Measurements from ENCODE around the gene TOM1. TPM values are rescaled to one million over a fixed set of nuclear protein-coding genes. Genes with fewer than 3 reads are reported as not detected.
A peak's percentile ranks its signal among the peaks of the same experiment; 100 is the strongest.

The TOM1 gene
- total RNA-seq, 1 donor from 2014 or later = 16.8 TPM

GRCh38 chr22:35368386-35368785, 68.7 kb downstream of the TOM1 start:
- H3K4me1 Mint-ChIP-seq = peaks cover 2% of the 10 kb centered on the region
- DNase-seq = no peak
- no peaks in the 10 kb centered on the region for H3K9me3 Mint-ChIP-seq
- no peak overlapping the region for H3K27ac Mint-ChIP-seq
- H3K36me3 Mint-ChIP-seq (ENCODE audit: low read depth) = no peaks in the 10 kb centered on the region
- no peak overlapping the region for H3K4me3 Mint-ChIP-seq
- peaks cover 25% of the 10 kb centered on the region for H3K27me3 Mint-ChIP-seq
- intact Hi-C loops (cut with micrococcal nuclease) = no loop called here

- Mint-ChIP-seq H3K4me3 (no peak overlapping the region), H3K4me1 (peaks cover 2% of the 10 kb centered on the region), H3K9me3 (no peaks in the 10 kb centered on the region), H3K27ac (no peak overlapping the region), H3K36me3 (ENCODE audit: low read depth) (no peaks in the 10 kb centered on the region), H3K27me3 (peaks cover 25% of the 10 kb centered on the region)
- intact Hi-C loops (cut with micrococcal nuclease) = no loop called here
- no peak for DNase-seq
These were observed 70.3 kb downstream of the TOM1 start for GRCh38 chr22:35369996-35370395.

- intact Hi-C loops (cut with micrococcal nuclease) = no loop called here
- Mint-ChIP-seq H3K36me3 (ENCODE audit: low read depth) (no peaks in the 10 kb centered on the region), H3K27ac (no peak overlapping the region), H3K4me3 (no peak overlapping the region), H3K27me3 (peaks cover 11% of the 10 kb centered on the region), H3K4me1 (peaks cover 13% of the 10 kb centered on the region), H3K9me3 (no peaks in the 10 kb centered on the region)
- DNase-seq = no peak
These were observed 74.1 kb downstream of the TOM1 start for GRCh38 chr22:35373781-35374180.

- intact Hi-C loops (cut with micrococcal nuclease) = no loop called here
- Mint-ChIP-seq H3K4me3 (no peak overlapping the region), H3K9me3 (no peaks in the 10 kb centered on the region), H3K36me3 (ENCODE audit: low read depth) (no peaks in the 10 kb centered on the region), H3K27me3 (peaks cover 14% of the 10 kb centered on the region), H3K4me1 (peaks cover 13% of the 10 kb centered on the region), H3K27ac (no peak overlapping the region)
- no peak for DNase-seq
These were observed 75.3 kb downstream of the TOM1 start for GRCh38 chr22:35375031-35375430.

GRCh38 chr22:35375526-35375925, 75.8 kb downstream of the TOM1 start:
- no peak for DNase-seq
- no peak overlapping the region for H3K4me3 Mint-ChIP-seq
- no peak overlapping the region for H3K27ac Mint-ChIP-seq
- H3K9me3 Mint-ChIP-seq = no peaks in the 10 kb centered on the region
- H3K27me3 Mint-ChIP-seq = peaks cover 15% of the 10 kb centered on the region
- H3K4me1 Mint-ChIP-seq = peaks cover 13% of the 10 kb centered on the region
- no peaks in the 10 kb centered on the region for H3K36me3 Mint-ChIP-seq (ENCODE audit: low read depth)
- intact Hi-C loops (cut with micrococcal nuclease) = no loop called here

GRCh38 chr22:35376728-35377472, 77.2 kb downstream of the TOM1 start:
- H3K9me3 Mint-ChIP-seq = no peaks in the 10 kb centered on the region
- H3K4me1 Mint-ChIP-seq = peaks cover 17% of the 10 kb centered on the region
- no peaks in the 10 kb centered on the region for H3K36me3 Mint-ChIP-seq (ENCODE audit: low read depth)
- no peak overlapping the region for H3K4me3 Mint-ChIP-seq
- peak overlapping the region; percentile 78 for H3K27ac Mint-ChIP-seq
- peak; percentile 74 for DNase-seq
- H3K27me3 Mint-ChIP-seq = peaks cover 20% of the 10 kb centered on the region
- intact Hi-C loops (cut with micrococcal nuclease) = no loop called here

- Mint-ChIP-seq H3K4me3 (no peak overlapping the region), H3K9me3 (no peaks in the 10 kb centered on the region), H3K27ac (peak overlapping the region; percentile 78), H3K4me1 (peaks cover 17% of the 10 kb centered on the region), H3K27me3 (peaks cover 23% of the 10 kb centered on the region), H3K36me3 (ENCODE audit: low read depth) (no peaks in the 10 kb centered on the region)
- no peak for DNase-seq
- intact Hi-C loops (cut with micrococcal nuclease) = no loop called here
These were observed 78.0 kb downstream of the TOM1 start for GRCh38 chr22:35377735-35378134.

- Mint-ChIP-seq H3K27me3 (peaks cover 27% of the 10 kb centered on the region), H3K4me1 (peaks cover 17% of the 10 kb centered on the region), H3K9me3 (no peaks in the 10 kb centered on the region), H3K36me3 (ENCODE audit: low read depth) (no peaks in the 10 kb centered on the region), H3K27ac (no peak overlapping the region), H3K4me3 (no peak overlapping the region)
- intact Hi-C loops (cut with micrococcal nuclease) = no loop called here
- no peak for DNase-seq
These were observed 78.9 kb downstream of the TOM1 start for GRCh38 chr22:35378621-35379020.

GRCh38 chr22:35379146-35379993, 79.7 kb downstream of the TOM1 start:
- H3K36me3 Mint-ChIP-seq (ENCODE audit: low read depth) = no peaks in the 10 kb centered on the region
- no peak overlapping the region for H3K4me3 Mint-ChIP-seq
- intact Hi-C loops (cut with micrococcal nuclease) = no loop called here
- peaks cover 30% of the 10 kb centered on the region for H3K27me3 Mint-ChIP-seq
- H3K27ac Mint-ChIP-seq = no peak overlapping the region
- H3K9me3 Mint-ChIP-seq = no peaks in the 10 kb centered on the region
- peaks cover 17% of the 10 kb centered on the region for H3K4me1 Mint-ChIP-seq
- DNase-seq = no peak

- H3K27ac Mint-ChIP-seq = no peak overlapping the region
- no peak overlapping the region for H3K4me3 Mint-ChIP-seq
- intact Hi-C loops (cut with micrococcal nuclease) = no loop called here
- no peaks in the 10 kb centered on the region for H3K36me3 Mint-ChIP-seq (ENCODE audit: low read depth)
- H3K9me3 Mint-ChIP-seq = no peaks in the 10 kb centered on the region
- H3K27me3 Mint-ChIP-seq = peaks cover 31% of the 10 kb centered on the region
- no peak for DNase-seq
- H3K4me1 Mint-ChIP-seq = peaks cover 17% of the 10 kb centered on the region
These were observed 80.3 kb downstream of the TOM1 start for GRCh38 chr22:35380013-35380412.

- peak; percentile 87 for DNase-seq
- intact Hi-C loops (cut with micrococcal nuclease) = no loop called here
- no peaks in the 10 kb centered on the region for H3K36me3 Mint-ChIP-seq (ENCODE audit: low read depth)
- no peaks in the 10 kb centered on the region for H3K9me3 Mint-ChIP-seq
- peaks cover 17% of the 10 kb centered on the region for H3K4me1 Mint-ChIP-seq
- peak within 1 kb of the TSS; percentile 64 for H3K4me3 Mint-ChIP-seq
- H3K27ac Mint-ChIP-seq = peak within 1 kb of the TSS; percentile 51
- peaks cover 31% of the 10 kb centered on the region for H3K27me3 Mint-ChIP-seq
These were observed 81.1 kb downstream of the TOM1 start, which contains the start of gene HMOX1 for GRCh38 chr22:35380537-35381423. TSS of gene HMOX1 (plus strand) at chr22:35381096. CDS start at chr22:35381174, 78 bp downstream.

- peak overlapping the region; percentile 51 for H3K27ac Mint-ChIP-seq
- H3K9me3 Mint-ChIP-seq = no peaks in the 10 kb centered on the region
- H3K27me3 Mint-ChIP-seq = peaks cover 31% of the 10 kb centered on the region
- DNase-seq = no peak
- peak overlapping the region; percentile 64 for H3K4me3 Mint-ChIP-seq
- peaks cover 17% of the 10 kb centered on the region for H3K4me1 Mint-ChIP-seq
- H3K36me3 Mint-ChIP-seq (ENCODE audit: low read depth) = no peaks in the 10 kb centered on the region
- intact Hi-C loops (cut with micrococcal nuclease) = no loop called here
These were observed 81.8 kb downstream of the TOM1 start for GRCh38 chr22:35381424-35382009.

- intact Hi-C loops (cut with micrococcal nuclease) = no loop called here
These were observed 84.0 kb downstream of the TOM1 start for GRCh38 chr22:35383679-35384071.

More at GRCh38 chr22:35383679-35384071, 84.0 kb downstream of the TOM1 start:
- no peak overlapping the region for H3K27ac Mint-ChIP-seq
- peaks cover 32% of the 10 kb centered on the region for H3K27me3 Mint-ChIP-seq
- H3K36me3 Mint-ChIP-seq (ENCODE audit: low read depth) = no peaks in the 10 kb centered on the region
- peaks cover 6% of the 10 kb centered on the region for H3K4me1 Mint-ChIP-seq
- H3K4me3 Mint-ChIP-seq = no peak overlapping the region
- no peaks in the 10 kb centered on the region for H3K9me3 Mint-ChIP-seq
- DNase-seq = no peak
